ENCODE data around the gene STAT5A.

Gene STAT5A

DNA sequence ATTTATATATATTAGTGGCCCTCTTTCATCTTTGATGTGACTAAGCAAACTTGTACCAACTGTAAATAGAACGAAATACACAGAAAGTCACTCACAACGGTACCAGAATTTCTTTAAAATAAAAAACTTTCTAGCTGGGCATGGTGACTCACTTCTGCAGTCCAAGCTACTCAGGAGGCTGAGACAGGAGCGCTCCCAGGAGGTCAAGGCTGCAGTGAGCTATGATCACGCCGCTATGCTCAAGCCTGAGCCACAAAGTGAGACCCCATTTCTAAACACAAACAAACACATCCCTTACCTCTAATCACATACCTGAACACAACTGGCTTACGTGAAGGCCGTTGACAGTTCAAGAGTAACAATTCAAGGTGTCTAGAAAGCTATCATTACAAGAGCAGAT lies 41.8 kb upstream of the STAT5A start:
- DNase-seq (ENCODE audit: low read depth) = no peak
- in situ Hi-C loops (cut with HindIII; ENCODE audit: low sequenced_read_pairs) = no loop called here
- H3K4me3 ChIP-seq (ENCODE audit: low read depth, low read length) = no peak overlapping the region
- TF ChIP-seq, protein P1, sequence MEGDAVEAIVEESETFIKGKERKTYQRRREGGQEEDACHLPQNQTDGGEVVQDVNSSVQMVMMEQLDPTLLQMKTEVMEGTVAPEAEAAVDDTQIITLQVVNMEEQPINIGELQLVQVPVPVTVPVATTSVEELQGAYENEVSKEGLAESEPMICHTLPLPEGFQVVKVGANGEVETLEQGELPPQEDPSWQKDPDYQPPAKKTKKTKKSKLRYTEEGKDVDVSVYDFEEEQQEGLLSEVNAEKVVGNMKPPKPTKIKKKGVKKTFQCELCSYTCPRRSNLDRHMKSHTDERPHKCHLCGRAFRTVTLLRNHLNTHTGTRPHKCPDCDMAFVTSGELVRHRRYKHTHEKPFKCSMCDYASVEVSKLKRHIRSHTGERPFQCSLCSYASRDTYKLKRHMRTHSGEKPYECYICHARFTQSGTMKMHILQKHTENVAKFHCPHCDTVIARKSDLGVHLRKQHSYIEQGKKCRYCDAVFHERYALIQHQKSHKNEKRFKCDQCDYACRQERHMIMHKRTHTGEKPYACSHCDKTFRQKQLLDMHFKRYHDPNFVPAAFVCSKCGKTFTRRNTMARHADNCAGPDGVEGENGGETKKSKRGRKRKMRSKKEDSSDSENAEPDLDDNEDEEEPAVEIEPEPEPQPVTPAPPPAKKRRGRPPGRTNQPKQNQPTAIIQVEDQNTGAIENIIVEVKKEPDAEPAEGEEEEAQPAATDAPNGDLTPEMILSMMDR (IDR thresholded peaks at IDR 0.05; ENCODE audit: low read depth, low read length, missing control alignments) = no peak

- no peak overlapping the region for H3K4me3 ChIP-seq (ENCODE audit: low read depth, low read length)
- in situ Hi-C loops (cut with HindIII; ENCODE audit: low sequenced_read_pairs) = no loop called here
- no peak for DNase-seq (ENCODE audit: low read depth)
These were observed 40.6 kb upstream of the STAT5A start for GRCh38 chr17:42247734-42248133.

DNA sequence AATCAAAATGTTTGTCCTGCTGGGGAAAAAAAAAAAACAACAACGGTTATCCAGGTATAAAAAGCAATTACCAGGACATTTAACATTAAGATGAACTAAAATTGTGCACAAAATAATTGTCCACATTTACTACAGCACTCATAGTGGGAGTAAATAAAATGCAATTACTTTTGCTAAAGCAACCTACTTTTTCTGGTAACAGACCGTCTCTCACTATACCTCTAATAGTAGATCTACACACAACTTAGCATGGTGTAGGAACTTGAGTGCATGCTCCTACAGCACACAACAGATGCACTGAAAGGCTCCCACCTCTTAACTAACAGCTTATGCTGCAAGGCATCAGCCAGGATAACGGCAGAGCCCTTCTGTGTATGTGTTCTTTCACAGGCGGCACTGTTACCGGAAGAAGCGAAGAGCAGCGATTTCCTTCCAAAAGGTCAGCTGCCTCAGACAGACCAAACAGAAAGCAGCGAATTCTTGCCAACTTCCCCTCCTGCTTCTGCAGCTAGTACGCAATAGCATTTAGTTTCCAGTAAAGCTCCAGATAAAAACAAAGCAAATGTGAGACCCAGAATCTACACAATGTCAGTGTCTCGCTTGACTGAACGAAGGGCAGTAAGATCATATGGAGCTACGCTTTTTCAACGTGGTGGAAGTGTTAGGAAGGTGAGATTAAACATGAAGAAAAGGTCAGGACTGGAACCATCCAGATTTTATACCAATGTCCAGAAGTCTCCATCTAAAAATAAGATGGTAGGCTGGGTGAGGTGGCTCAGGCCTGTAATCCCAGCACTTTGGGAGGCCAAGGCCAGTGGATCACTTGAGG lies 39.7 kb upstream of the STAT5A start:
- H3K4me3 ChIP-seq (ENCODE audit: low read depth, low read length) = no peak overlapping the region
- TF ChIP-seq, protein P1 (IDR thresholded peaks at IDR 0.05; ENCODE audit: low read depth, low read length, missing control alignments) = no peak
- in situ Hi-C loops (cut with HindIII; ENCODE audit: low sequenced_read_pairs) = no loop called here
- peak; percentile 36 for DNase-seq (ENCODE audit: low read depth)

More at GRCh38 chr17:42247734-42248133, 40.6 kb upstream of the STAT5A start:
- TF ChIP-seq, protein P1 (IDR thresholded peaks at IDR 0.05; ENCODE audit: low read depth, low read length, missing control alignments) = no peak

- in situ Hi-C loops (cut with HindIII; ENCODE audit: low sequenced_read_pairs) = no loop called here
- no peak for DNase-seq (ENCODE audit: low read depth)
- no peak overlapping the region for H3K4me3 ChIP-seq (ENCODE audit: low read depth, low read length)
- TF ChIP-seq, protein P1 (IDR thresholded peaks at IDR 0.05; ENCODE audit: low read depth, low read length, missing control alignments) = no peak
These were observed 38.4 kb upstream of the STAT5A start for GRCh38 chr17:42249681-42250446.

GRCh38 chr17:42251115-42251514 lies 37.2 kb upstream of the STAT5A start:
- no peak for DNase-seq (ENCODE audit: low read depth)

More at GRCh38 chr17:42251115-42251514, 37.2 kb upstream of the STAT5A start:
- no peak overlapping the region for H3K4me3 ChIP-seq (ENCODE audit: low read depth, low read length)
- in situ Hi-C loops (cut with HindIII; ENCODE audit: low sequenced_read_pairs) = no loop called here
- TF ChIP-seq, protein P1 (IDR thresholded peaks at IDR 0.05; ENCODE audit: low read depth, low read length, missing control alignments) = peak; percentile 37

All from astrocyte of the cerebellum (primary cell).